ENCODE data around the gene LRRC43.

LRRC43 gene, protein sequence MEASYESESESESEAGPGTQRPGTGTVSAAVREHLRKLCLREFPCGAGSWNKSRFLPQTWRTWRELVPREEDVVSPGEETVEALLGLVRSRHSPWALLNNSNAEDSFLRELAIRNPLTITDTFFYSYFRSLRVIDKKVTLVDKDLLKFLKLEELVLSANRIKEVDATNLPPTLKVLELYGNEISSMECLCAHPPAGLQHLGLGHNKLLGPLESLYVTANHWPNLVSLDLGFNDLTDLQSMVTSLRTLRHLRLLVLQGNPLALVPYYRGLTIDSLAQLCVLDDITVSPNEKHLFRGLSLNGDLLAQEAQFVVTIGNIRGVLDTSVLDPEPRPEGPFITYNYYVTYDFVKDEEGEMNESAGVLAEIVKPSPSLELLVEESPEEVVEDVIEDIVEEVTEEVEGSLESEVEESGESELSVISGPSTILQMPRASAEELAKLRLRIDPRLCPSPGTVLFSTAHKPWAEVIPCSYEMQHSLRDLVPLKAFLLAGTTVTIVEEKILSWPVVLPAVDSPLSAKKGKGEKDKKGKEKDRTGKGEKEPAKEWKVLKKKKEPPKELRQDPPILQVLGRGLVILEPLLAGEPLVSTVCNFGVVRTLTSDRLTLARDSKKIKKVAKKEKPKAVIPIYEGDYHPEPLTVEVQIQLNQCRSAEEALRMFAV

DNA sequence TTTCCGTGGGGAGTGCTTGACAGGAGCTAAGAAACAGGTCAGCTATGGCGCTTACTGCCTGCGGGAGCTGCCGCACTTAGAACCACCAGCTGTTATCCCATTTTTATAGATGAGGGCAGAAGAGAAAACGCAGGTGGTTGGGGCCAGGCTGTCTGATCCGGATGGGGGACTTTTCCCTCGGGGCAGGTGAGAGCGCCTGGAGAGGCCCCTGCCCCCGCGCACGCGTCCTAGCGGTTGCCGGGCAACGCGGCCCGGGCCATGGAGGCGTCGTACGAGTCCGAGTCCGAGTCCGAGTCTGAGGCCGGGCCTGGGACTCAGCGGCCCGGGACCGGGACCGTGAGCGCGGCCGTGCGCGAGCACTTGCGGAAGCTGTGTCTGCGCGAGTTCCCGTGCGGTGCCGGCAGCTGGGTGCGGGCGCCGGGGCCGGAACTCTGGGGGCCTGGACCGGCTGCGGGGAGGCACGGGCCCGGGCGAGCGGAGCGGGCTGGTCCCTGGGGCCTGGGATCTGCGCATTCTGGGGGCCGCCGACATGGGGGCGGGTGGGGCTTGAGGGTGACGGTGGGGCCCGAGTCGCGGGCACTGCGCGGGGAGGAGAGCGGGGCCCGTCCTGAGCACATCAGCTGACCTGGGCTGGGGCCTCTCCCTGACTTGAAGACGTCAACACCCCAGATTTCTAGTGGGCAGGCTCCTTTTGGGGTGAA lies at the start of gene LRRC43:
Gene LRRC43, plus strand, starts transcription at position 237 of the 701 bp plus-strand sequence. Its CDS starts 22 bp downstream, at position 259.
- DNase-seq (ENCODE audit: low read depth in 2 of 2): no peak

DNA sequence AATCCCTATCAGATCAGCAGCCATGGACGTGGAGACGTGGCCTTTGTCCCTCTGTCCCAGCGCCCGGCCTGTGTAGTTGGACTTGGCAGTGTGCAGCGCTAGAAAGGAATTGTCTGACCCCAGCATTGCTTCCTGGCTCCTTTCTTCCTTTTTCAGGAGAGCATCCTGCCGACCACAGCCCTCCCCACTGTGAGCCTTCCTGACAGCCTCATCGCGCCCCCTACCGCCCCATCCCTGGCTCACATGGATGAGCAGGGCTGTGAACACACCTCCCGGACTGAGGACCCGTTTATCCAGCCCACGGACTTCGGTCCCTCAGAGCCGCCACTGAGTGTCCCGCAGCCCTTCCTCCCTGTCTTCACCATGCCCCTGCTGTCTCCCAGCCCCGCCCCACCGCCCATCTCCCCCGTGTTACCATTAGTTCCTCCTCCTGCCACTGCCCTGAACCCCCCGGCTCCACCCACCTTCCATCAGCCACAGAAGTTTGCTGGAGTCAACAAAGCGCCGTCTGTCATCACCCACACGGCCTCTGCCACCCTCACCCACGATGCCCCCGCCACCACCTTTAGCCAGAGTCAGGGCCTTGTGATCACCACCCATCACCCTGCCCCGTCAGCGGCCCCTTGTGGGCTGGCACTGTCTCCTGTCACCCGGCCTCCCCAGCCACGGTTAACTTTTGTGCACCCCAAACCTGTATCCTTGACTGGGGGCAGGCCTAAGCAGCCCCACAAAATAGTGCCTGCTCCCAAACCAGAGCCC lies 49.6 kb upstream of the LRRC43 start:
- no peak for DNase-seq (ENCODE audit: low read depth in 2 of 2)

DNA sequence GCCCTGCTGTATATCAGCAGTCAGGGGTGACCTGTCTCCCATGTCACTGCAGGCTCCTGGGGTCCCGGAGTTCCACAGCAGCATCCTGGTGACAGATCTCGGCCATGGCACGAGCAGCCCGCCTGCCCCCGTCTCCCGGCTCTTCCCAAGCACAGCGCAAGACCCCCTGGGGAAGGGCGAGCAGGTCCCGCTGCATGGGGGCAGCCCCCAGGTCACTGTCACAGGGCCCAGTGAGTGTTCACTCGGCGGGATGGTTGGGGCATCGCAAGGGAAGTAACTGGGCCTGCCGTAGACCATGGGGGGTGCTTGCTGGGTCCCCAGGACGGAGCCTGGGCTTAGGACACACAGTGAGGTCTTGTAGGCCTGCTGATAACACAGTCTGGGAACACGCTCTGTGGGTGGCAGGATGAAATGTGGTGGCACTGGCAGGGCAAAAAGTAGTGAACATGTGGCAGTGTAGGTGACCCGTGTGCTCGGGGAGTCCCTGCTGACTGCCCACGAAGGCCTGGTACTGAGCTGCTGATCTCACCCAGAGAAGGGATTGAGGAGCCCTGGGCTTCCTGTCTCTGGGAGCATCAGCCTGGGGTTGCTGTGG lies 47.4 kb upstream of the LRRC43 start:
- no peak for DNase-seq (ENCODE audit: low read depth in 2 of 2)

DNA sequence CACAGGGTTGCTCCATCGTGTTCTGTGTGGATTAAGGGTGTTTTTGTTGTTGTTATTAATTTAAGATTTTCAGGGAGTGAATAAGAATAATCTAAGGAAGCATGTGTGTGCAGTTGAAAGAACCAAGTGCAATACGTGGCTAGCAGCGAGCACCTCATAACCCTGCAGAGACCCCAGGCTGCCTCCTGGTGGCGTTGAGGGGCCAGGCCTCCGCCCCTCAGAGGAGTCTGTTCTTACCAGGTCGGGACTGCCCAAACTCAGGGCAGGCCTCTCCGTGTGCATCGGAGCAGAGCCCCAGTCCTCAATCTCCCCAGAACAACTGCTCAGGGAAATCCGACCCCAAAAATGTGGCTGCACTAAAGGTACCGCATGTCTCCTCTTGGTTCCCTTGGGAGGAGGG lies 45.7 kb upstream of the LRRC43 start:
- DNase-seq (ENCODE audit: low read depth in 2 of 2): no peak

DNA sequence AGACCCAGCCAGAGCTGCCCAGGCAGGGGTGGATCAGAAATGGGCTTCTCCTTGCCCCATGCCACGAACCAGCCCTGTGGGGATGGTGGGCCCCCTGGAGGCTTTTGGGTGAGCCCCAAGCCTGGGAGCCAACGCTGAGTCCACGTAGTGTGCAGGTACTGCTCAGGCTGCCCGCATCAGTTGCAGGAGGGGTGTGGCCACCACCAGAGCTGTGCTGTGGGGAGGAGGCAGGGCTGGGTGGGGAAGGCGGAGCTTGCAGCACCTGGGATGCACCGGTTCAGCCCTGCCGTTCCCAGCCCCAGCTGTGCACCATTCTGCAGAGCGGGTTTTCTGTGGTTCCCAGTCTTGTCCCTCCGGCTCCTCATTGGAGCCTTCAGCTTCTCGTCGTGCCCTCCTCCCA lies 45.2 kb upstream of the LRRC43 start:
- DNase-seq (ENCODE audit: low read depth in 2 of 2): no peak

DNA sequence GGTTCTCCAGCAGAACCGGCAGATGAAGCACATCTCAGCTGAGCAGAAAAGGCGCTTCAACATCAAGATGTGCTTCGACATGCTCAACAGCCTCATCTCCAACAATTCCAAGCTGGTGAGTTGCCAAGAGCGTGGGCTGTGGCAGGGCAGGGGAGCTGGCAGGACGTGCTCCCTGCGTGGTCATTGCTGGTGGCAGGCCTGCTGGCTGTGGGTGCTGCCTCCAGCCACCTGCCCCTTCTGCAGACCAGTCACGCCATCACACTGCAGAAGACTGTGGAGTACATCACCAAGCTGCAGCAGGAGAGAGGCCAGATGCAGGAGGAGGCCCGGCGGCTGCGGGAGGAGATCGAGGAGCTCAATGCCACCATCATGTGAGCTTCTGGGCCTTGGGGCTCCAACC lies 44.7 kb upstream of the LRRC43 start:
- no peak for DNase-seq (ENCODE audit: low read depth in 2 of 2)

DNA sequence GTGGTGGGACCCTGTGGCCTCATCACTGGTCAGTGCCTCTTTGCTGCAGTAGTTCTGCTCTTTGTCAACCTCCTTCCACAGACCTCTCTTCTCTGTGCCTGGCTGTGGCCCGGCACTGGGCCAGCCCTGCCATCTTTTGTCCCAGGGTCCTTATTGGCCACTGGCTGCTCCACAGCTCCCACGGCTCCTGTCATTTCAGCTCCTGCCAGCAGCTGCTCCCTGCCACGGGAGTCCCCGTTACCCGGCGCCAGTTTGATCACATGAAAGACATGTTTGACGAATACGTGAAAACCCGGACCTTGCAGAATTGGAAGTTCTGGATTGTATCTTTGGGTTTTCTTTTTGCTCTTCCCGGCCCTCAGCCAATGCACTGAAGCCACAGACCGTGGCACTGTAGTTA lies 44.3 kb upstream of the LRRC43 start:
- no peak for DNase-seq (ENCODE audit: low read depth in 2 of 2)

DNA sequence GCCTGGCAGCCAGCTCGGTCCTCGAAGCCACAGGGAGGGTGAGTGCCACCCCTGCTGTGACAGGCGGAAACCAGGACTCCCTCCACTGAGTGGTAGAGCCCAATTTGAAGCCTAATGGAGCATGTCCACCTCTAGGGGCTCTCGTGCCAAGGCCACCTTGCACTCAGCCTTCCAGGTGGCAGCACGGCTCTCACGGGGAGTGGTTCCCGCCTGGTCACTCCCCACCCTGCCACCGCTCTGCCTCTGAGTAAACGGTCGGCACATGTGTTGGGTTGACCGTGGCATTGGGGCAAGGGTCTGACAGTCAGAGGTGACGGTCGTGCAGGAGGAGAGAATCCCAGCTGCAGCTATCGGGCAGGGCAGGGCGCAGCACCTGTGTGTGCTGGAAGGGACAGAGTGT lies 43.7 kb upstream of the LRRC43 start:
- DNase-seq (ENCODE audit: low read depth in 2 of 2): no peak

DNA sequence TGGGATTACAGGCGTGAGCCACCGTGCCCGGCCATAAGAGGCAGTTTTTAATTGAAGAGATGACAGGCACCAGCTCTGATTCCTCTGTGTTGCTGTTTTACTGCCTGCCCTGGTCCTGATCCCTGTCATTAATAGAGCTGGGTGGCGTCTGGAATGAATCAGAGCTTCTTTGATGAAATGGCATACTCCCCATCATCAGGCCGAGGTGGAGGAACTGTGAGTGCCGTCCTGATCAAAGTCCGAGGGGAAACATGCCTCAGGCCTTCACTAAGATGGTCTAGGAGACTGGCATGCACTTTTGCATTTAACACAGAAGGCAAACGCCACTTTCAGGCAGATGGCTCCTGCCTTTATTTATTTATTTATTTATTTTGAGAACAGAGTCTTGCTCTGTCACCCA lies 43.0 kb upstream of the LRRC43 start:
- no peak for DNase-seq (ENCODE audit: low read depth in 2 of 2)

DNA sequence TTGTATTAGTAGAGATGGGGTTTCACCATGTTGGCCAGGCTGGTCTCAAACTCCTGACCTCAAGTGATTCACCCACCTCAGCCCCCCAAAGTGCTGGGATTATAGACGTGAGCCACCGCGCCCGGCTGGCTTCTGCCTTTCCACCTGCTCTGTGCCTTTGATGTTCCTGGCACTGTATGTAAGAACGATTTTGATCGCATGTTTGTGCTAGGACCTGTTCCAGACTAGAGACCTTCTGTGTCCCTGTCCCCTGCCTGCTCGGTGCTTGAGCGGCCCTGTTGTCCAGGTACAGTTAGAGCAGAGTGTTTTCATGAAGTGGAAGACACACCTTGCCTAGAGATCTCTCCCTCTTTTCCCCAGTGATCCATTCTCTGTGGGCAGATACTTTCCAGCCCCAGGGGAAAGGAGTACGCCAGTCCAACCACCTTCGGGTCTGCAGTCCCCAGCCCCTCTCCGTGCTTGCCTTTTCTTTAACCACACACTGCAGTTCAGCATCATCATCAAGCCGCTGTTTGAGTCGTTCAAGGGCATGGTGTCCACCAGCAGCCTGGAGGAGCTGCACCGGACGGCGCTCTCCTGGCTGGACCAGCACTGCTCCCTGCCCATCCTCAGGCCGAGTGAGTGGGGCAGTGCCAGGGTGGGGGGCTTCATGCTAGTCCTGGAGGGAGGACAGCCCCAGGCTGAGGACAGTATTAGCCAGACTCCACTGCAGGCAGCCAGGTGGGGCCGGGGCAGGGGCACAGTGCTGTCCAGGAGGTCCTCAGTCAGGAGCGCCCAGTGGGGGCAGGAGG lies 42.3 kb upstream of the LRRC43 start:
- no peak for DNase-seq (ENCODE audit: low read depth in 2 of 2)

DNA sequence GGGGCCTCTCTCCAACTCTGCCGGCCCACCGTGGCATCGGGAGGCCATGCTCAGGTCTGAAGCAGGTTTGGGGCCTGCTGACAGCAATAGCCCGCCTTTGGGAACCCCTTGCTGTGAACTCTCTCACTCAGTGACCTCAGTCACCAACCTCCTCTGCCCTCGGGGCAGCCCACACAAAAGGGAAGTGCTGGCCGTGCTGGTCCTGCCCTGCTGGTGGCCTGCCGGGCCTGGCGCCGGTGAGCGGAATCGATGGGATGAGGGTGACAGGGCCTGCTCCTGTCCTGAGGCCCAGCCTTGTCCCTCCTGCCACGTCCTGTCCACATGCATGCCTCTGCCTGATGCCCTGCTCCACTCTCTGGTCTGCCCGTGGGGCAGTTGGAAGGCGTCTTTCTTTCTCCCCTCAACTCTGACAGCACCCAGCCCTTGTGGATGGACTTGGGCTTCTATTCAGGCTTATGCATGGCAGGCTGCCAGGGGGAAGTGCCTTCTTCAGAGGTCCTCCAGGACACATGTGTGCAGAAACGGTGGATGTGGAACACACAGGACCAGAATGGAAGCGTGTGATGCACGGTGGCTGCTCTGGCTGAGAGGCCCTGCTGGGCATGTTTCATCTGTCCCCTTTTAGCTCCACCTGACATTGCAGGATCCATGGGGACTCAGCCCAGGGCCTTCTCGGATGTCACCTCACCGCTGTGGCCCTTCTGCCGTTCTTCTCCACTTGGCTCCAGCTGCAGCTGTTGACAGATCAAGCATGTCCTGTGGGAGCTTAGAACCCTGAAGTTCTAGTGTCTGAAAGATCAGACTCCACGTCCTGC lies 40.8 kb upstream of the LRRC43 start:
- no peak for DNase-seq (ENCODE audit: low read depth in 2 of 2)

DNA sequence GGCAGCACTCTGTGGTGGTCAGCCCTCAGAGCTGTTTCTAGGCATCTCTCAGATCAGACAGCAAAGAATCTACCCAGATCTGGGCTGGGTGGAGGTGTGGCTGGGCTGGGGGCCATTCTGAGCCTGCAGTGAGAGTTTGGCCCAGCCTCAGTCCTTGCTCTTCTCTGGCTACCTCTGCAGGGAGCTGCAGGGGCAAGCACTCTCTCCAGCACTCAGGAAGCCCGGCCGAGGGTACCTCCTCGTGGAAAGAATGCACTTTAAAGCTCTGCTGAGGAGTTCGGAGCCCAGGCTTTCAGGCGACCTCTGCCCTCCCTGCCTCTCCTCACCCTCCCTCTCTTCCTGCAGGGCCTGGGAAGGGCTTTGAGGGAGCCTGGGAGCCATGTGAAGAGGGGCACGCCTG lies 40.1 kb upstream of the LRRC43 start:
- DNase-seq (ENCODE audit: low read depth in 2 of 2): no peak

DNA sequence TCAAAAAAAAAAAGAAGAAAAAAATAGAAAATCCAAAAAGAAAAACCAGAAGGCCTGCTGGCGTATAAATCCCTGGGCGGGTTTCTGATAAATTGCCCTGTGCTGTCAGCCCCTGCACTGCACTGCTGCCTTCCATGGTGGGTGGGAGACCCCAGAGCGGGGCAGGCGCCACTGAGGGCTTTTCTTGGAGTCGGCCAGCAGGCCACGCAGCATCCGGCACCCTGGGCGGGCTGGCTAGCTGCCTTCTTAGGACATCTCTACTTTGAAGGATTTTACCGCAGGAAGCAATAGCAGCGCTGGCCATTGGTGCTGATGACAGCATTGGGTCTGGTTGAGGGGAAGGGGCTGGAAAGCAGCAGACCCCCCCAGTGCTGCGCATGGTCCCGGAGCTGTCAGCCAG lies 38.0 kb upstream of the LRRC43 start:
- DNase-seq (ENCODE audit: low read depth in 2 of 2): no peak

DNA sequence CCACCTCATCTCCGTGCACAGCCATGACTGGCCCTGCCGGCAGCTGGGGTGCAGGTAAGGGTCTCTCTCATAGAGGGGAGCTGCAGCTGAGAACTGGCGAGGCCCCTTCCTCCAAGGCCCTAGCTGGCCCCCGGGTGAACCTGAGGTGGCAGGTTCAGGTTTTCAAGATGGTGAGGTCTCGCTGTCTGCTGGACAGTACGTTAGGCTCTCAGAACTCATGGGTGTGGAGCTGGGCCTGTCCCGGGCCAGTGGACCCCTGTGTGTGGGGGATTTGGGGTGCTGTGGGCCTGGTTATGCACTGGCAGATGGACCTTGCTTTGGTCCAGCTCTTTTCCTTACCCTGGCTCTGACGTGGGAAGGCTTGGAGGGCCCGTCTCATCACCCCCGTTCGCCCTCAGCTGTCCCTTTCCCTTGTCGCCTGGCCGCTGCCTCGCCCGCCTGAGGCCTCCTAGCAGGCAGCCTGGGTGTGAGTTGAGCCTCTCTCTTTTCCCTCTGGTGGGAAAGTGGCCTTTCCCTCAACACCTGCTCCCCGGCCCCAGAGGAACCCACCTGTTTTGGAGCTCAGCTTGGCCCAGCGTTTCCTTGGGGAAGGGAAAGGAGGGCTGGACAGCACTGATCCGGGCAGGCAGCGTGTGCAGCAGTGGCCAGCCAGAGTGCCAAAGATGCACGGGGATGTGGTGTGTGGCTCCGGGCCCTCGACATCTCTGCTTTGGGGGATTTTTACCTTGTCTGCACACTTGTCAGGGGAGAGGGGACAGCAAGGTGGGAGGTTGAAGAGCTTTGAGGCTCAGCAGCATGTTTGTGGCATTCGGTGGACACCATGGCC lies 37.2 kb upstream of the LRRC43 start:
- no peak for DNase-seq (ENCODE audit: low read depth in 2 of 2)

DNA sequence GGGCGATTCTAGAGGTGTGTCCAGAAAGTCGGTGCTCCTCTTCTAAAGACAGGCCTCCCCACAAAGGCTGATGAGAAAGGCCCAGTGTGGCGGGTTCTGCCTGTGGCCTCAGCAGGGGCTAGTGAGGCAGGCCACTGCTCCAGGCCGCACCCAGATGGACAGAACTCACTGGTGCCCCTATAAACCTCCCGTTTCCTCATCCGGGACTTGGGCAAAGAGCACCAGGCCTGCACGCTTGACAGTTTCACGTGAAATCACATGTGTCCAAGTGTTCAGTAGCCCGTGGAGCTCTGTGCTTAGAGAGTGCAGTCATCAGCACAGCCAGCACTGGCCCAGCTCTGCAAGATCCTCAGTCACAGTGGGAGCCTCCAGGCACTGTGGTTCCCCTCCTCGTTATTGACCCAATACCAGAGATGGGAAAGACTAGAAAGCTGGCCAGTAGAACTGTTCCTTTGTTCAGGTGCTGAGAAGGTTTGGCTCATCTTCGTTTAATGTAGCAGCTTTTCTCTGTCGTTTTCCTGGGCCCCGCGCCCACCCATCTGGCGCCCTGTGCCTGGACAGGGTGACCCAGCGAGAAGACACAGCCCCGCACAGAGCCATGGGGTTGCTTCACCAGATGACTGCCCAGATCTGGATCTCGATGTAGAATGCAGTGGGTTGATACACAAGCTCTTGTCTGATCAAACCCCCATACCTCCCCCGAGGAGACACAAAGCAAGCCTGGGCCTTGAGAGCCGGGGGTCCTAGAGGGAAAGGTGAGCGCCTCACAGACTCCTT lies 35.2 kb upstream of the LRRC43 start:
- DNase-seq (ENCODE audit: low read depth in 2 of 2): no peak

DNA sequence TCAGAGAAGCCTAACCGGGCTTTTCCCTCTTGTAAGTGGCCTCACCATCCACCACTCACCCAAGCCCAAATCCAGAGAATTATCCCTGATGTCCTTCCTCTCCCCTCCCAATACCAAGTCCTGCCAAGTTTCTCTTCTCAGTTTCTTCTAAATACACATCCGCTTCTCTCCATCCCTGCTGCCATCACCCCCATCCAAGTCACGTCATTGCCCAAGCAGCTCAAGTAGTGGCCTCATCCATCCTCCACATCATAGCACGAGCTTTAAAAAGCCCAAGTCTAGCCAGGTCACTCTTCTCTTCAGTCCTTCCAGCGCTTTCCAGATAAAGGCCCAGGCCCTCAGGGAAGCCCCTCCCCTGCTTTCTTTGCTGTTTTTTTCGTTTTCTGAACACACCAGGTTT lies 34.3 kb upstream of the LRRC43 start:
- DNase-seq (ENCODE audit: low read depth in 2 of 2): no peak

DNA sequence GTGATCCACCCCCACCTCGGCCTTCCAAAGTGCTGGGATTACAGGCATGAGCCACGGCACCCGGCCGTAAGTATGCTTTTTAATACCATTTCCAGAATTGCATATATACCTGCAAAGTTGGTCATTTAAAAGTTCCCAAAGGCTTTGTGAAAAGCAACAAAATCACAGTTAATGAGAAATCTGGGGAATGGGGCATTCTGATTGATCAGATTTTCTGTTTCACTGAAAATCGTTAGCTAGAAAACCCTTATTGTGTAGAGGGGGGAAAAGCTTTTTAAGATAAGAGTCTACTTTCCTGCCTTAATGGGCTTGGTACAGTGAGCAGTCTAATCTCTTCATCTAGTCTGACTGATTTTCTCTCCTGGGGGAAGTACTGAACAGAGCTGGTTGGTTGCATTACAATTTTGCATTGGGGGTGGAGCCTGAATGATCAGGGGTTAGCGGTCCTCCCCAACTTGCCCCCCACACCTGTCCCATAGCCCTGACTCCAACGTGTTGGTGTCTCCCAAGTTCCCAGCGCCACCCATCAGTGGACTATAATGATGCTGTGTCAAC lies 32.7 kb upstream of the LRRC43 start:
- DNase-seq (ENCODE audit: low read depth in 2 of 2): no peak

DNA sequence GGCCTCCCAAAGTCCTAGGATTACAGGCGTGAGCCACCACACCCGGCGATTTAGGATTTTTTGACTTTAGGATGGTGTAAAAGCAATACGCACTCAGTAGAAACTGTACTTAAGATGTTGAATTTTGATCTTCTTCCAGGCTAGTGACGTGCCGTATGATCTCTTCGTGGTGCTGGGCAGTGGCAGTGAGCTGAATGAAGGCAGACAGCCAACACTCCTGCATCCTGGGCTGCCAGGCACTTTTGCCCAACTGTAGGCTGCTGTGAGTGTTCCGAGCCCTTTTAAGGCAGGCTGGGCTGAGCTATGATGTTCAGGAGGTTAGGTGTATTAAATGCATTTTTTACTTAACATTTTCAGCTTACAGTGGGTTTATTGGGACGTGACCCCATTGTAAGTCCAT lies 30.2 kb upstream of the LRRC43 start:
- DNase-seq (ENCODE audit: low read depth in 2 of 2): no peak
